Fibroblast of skin of right biceps (primary cell): Measurements from ENCODE around the gene SLBP.

Experiments
- DNase-seq: peaks from one replicate; pipeline ENCODE4 v3.0.0-alpha.2; 2013

Gene SLBP

GRCh38 chr4:1644891-1645657 is 67.0 kb downstream of the SLBP start:
- DNase-seq = no peak

- DNase-seq = no peak
Observed at GRCh38 chr4:1643971-1644735, 68.0 kb downstream of the SLBP start.
